Measurements from ENCODE around the gene THUMPD3.

Gene THUMPD3

DNA sequence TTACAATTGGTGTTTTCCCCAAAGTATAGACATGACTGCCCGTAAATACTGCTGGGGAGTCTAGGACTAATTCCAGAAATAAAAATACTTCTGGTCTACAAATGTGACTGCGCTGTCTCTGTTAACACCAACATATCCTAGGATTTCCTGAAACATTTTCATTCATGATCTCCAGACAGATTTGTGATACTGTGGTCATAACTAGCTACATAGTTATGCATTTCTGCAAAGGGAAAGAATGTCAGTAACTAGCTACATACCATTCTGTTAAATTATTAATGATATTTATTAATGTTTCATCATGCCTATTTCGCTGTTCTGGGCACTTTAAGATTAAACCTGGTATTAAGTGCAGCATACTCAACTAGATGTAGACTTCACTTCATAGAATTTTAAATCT, 67.9 kb downstream of the THUMPD3 start:
- DNase-seq: no peak

DNA sequence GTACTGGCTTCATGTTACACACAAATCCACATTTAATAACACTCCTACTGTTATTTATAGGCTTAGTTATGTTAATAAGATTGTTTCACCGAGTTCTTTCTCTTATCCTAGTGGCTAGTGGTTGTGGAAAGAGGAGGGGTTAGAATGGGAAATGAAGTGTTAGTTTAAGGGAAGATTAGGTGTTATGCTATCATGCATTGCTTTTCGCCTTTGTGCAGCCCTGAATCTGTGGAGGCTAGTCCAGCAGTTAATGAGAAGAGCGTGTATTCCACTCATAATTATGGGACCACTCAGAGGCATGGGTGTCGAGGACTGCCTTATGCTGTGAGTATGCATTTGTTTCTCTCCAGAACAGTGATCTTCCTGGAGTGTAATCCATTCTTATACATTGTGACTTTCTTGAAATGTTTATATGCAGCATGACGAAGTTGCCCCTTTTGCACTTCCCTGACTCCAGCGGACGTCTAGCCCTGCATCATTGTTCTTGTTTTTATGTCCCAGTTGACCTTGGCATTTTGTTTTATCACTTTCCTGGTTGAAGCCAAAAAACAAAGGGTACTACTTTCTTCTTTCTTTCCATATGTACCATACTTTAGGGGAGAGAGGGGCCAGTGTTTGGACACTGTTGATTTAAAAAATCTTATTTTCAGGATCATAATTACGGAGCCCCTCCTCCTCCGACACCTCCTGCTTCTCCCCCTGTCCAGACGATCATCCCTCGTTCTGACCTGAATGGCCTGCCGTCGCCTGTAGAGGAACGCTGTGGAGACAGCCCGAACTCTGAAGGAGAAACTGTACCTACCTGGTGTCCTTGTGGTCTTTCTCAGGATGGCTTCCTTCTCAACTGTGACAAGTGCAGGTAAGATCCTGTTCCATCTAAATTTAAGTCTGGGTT, 71.0 kb downstream of the THUMPD3 start:
- no peak for DNase-seq

- DNase-seq: no peak
These were observed 72.5 kb downstream of the THUMPD3 start for GRCh38 chr3:9435316-9435715.

Measured in COR-L47 (cell line).